DND-41 (cell line): ENCODE results near the gene FAM217A.

Source experiments
- ATAC-seq: fragments of 200-7000 bp; cut with Tn5 transposase; 3 replicates; pipeline ENCODE4 v1.9.1; 2021; ENCODE audit warnings: low read depth; ENCODE audit not compliant: insufficient read depth
- DNase-seq: peaks from one replicate; pipeline ENCODE4 v3.0.0-alpha.2; 2020
- H2AFZ ChIP-seq: 2 replicates; pipeline ENCODE4 v1.6.0; 2012; ENCODE audit warnings: low read depth, low read length
- H3K27ac ChIP-seq: 2 replicates; pipeline ENCODE4 v1.5.1; 2012; ENCODE audit warnings: low read length, inconsistent platforms
- H3K27me3 ChIP-seq: fragments of 200-600 bp; sonication (generic); 2 replicates; pipeline ENCODE4 v1.6.0; 2012; ENCODE audit warnings: low read length, mild to moderate bottlenecking, inconsistent platforms; ENCODE audit not compliant: insufficient read depth, poor library complexity
- H3K36me3 ChIP-seq: 2 replicates; pipeline ENCODE4 v1.5.1; 2012; ENCODE audit warnings: low read length, inconsistent platforms; ENCODE audit not compliant: insufficient read depth
- H3K4me1 ChIP-seq: 2 replicates; pipeline ENCODE4 v1.5.1; 2012; ENCODE audit warnings: mild to moderate bottlenecking, low read length; ENCODE audit not compliant: insufficient read depth
- H3K4me2 ChIP-seq: 2 replicates; pipeline ENCODE4 v1.6.0; 2012; ENCODE audit warnings: mild to moderate bottlenecking, moderate library complexity, low read length, inconsistent platforms; ENCODE audit not compliant: insufficient read depth
- H3K4me3 ChIP-seq, 2 experiments: fragments of 200-600 bp in 1 of 2; shearing (Covaris generic) in 1 of 2; 2 replicates each; pipeline ENCODE4 v1.5.1; 2012 to 2016; ENCODE audit warnings: inconsistent platforms in 2 of 2, low read length in 2 of 2, mild to moderate bottlenecking in 2 of 2, low read depth in 1 of 2, moderate library complexity in 1 of 2
- H3K79me2 ChIP-seq: 2 replicates; pipeline ENCODE4 v1.6.0; 2012; ENCODE audit warnings: low read length, inconsistent platforms; ENCODE audit not compliant: insufficient read depth
- H3K9ac ChIP-seq: 2 replicates; pipeline ENCODE4 v1.6.0; 2012; ENCODE audit warnings: low read depth, mild to moderate bottlenecking, inconsistent platforms, low read length, moderate library complexity
- H3K9me3 ChIP-seq: 2 replicates; pipeline ENCODE4 v1.5.1; 2012; ENCODE audit warnings: low read length, moderate library complexity, mild to moderate bottlenecking, inconsistent platforms; ENCODE audit not compliant: insufficient read depth, severe bottlenecking
- H4K20me1 ChIP-seq: 2 replicates; pipeline ENCODE4 v1.6.0; 2012; ENCODE audit warnings: low read length; ENCODE audit not compliant: insufficient read depth
- EZH2 ChIP-seq: IDR thresholded peaks from 3 replicates; pipeline ENCODE4 v1.6.1; 2012; ENCODE audit warnings: borderline replicate concordance, low read depth, mild to moderate bottlenecking, moderate library complexity, low read length, inconsistent platforms; ENCODE audit not compliant: severe bottlenecking
- TF ChIP-seq, protein P1 (sequence below): IDR thresholded peaks from 2 replicates; pipeline ENCODE4 v1.5.1; 2012; ENCODE audit warnings: borderline replicate concordance, low read length, moderate library complexity, mild to moderate bottlenecking; ENCODE audit not compliant: poor library complexity, severe bottlenecking; ENCODE audit errors: extremely low read depth

FAM217A gene

DNA sequence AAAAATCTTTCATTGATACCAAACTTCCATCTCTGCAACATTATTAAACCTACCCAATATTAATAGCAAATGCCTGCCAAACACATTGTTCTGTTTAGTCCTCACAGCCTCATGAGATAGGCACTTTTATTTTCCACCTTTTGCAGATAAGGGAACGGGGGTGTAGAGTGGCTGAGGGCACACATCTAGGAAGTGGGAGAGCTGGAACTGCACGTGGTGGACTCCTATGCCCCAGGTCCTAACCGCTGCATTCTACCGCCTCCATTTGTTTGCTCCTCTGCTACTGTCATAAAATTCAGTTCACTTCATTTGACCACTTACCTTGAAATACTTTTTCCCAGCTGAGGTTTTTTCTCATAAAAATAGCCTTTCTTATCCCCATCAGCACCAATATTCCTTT, 7.6 kb downstream of the FAM217A start:
- Histone ChIP-seq H2AFZ (no peak overlapping the region), H3K4me2 (no peak overlapping the region), H3K79me2 (no peaks in the 10 kb centered on the region), H4K20me1 (no peaks in the 10 kb centered on the region), H3K9me3 (no peaks in the 10 kb centered on the region), H3K27me3 (no peaks in the 10 kb centered on the region), H3K27ac (no peak overlapping the region), H3K4me1 (no peaks in the 10 kb centered on the region), H3K4me3 (no peak overlapping the region), H3K9ac (no peak overlapping the region), H3K36me3 (no peaks in the 10 kb centered on the region)
- TF ChIP-seq, protein P1, sequence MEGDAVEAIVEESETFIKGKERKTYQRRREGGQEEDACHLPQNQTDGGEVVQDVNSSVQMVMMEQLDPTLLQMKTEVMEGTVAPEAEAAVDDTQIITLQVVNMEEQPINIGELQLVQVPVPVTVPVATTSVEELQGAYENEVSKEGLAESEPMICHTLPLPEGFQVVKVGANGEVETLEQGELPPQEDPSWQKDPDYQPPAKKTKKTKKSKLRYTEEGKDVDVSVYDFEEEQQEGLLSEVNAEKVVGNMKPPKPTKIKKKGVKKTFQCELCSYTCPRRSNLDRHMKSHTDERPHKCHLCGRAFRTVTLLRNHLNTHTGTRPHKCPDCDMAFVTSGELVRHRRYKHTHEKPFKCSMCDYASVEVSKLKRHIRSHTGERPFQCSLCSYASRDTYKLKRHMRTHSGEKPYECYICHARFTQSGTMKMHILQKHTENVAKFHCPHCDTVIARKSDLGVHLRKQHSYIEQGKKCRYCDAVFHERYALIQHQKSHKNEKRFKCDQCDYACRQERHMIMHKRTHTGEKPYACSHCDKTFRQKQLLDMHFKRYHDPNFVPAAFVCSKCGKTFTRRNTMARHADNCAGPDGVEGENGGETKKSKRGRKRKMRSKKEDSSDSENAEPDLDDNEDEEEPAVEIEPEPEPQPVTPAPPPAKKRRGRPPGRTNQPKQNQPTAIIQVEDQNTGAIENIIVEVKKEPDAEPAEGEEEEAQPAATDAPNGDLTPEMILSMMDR, result no peak
- TF ChIP-seq EZH2, result no peak
- DNase-seq, result no peak
- no peak for ATAC-seq

DNA sequence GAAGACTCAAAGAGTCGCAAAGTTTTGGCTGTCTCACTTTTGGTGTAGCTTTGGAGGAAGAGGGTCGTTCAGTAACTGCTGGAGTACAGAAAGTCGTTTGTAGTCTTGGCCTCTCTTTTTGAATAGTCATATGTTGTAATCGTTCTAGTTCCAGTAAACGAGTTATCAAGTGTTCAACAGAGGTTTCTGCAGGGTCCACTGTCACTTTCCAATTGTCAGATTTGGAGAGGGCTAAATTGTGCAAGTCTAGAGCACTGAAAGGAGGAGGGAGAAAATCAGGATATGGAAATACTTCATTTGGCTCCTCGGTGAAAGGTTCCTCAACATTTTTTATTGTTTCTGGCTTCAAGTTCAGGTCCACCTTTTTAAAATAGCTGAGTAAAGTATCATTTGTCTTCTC, 9.7 kb downstream of the FAM217A start:
- Histone ChIP-seq H2AFZ (no peak overlapping the region), H3K9me3 (no peaks in the 10 kb centered on the region)

DNA sequence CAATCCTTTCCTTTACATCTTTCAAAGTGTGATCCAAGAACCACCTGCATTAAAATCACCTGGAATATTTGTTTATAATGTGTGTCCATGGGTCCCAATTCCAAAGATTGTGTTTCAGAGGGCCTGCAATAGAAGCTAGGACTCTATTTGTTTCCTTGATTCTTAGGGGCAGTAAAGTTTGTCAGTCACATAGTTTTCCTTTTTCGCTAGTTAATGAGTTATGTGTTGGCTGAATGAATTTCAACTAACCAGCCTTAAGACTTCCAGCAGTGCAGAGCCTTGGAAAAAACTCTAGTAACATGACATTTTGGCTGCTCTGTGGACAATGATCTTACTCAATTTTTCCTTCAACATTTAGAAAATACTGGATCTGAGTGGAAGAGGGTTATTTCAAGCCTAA, 11.3 kb downstream of the FAM217A start:
- H3K9me3 ChIP-seq, result no peaks in the 10 kb centered on the region
- no peaks in the 10 kb centered on the region for H3K27me3 ChIP-seq
- H3K4me2 ChIP-seq, result no peak overlapping the region
- no peaks in the 10 kb centered on the region; the same call in 1 of the 2 replicates for H4K20me1 ChIP-seq
- H3K4me3 ChIP-seq, result no peak overlapping the region
- H2AFZ ChIP-seq, result no peak overlapping the region
- no peak for TF ChIP-seq EZH2
- TF ChIP-seq, protein P1, result no peak
- no peaks in the 10 kb centered on the region for H3K4me1 ChIP-seq
- no peak overlapping the region for H3K9ac ChIP-seq
- DNase-seq, result no peak
- ATAC-seq, result no peak
- no peak overlapping the region for H3K27ac ChIP-seq
- no peaks in the 10 kb centered on the region for H3K79me2 ChIP-seq
- H3K36me3 ChIP-seq, result peaks cover 25% of the 10 kb centered on the region

More for the DNA sequence above, 9.7 kb downstream of the FAM217A start:
- no peak overlapping the region for H3K27ac ChIP-seq
- no peaks in the 10 kb centered on the region for H3K27me3 ChIP-seq
- no peak overlapping the region for H3K4me3 ChIP-seq
- no peaks in the 10 kb centered on the region for H4K20me1 ChIP-seq
- no peak overlapping the region for H3K9ac ChIP-seq
- TF ChIP-seq, protein P1, result no peak
- TF ChIP-seq EZH2, result no peak
- no peak overlapping the region for H3K4me2 ChIP-seq
- no peaks in the 10 kb centered on the region for H3K4me1 ChIP-seq
- DNase-seq (no peak), ATAC-seq (no peak)
- H3K79me2 ChIP-seq, result no peaks in the 10 kb centered on the region
- peaks cover 11% of the 10 kb centered on the region; the same call in 1 of the 2 replicates for H3K36me3 ChIP-seq
